ENCODE measurements around the gene DHCR24.
"Not testable (repeated sequence)": the region's sequence is repeated elsewhere in the genome, so short reads cannot be mapped to it uniquely, and the experiment has no call there.

Gene DHCR24

GRCh38 chr1:54885807-54886723, 930 bp downstream of the DHCR24 start:
- TF ChIP-seq CTCF (IDR thresholded peaks at IDR 0.05; ENCODE audit: low read depth, low read length): no peak
- no peak for DNase-seq (ENCODE audit: extremely low read depth, low read depth)

GRCh38 chr1:54885237-54885679, 1.7 kb downstream of the DHCR24 start:
- TF ChIP-seq CTCF (IDR thresholded peaks at IDR 0.05; ENCODE audit: low read depth, low read length): no peak

DNA sequence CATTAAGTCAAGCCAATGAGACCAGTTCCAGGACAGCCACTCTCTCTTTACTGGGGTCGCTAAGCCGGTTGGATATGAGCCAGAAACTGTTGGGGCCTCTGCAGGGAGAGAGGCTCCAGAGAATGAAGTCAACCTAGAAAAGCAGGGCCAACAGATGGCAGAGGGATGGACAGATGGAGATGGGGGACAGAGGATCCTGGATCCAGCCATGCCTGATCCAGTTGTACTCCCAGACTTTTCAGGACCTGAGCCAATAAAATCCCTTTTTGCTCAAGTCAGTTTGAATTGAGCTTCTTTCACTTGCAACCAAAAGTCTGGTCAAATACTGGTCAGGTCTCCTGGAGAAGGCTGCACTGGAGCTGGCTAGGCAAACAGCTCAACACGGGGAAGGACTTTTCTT, 2.2 kb downstream of the DHCR24 start:
- no peak for TF ChIP-seq CTCF (IDR thresholded peaks at IDR 0.05; ENCODE audit: low read depth, low read length)
- no peak for DNase-seq (ENCODE audit: extremely low read depth, low read depth)

More at GRCh38 chr1:54885237-54885679, 1.7 kb downstream of the DHCR24 start:
- DNase-seq (ENCODE audit: extremely low read depth, low read depth): no peak

DNA sequence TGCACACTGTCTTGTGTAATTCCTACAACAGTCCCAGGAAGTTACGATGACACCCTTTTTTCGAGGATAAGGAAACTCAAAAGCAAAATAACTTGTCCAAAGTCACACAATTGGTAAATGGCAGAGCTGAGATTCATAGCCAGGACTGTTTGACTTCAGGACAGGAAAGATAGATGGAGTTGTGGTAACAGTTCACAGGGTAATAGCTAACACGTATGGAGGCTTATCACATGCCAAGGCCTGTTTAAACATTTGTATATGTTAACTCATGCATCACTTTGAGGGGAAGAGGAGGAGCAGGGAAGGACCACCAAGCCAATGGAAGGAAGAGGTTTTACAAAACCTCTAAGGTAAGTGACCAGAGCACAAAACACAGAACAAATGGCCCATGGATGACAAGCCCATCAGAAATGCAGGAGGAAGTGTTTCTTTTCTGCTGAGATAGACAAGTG, 2.8 kb downstream of the DHCR24 start:
- no peak for TF ChIP-seq CTCF (IDR thresholded peaks at IDR 0.05; ENCODE audit: low read depth, low read length)
- DNase-seq (ENCODE audit: extremely low read depth, low read depth): no peak

DNA sequence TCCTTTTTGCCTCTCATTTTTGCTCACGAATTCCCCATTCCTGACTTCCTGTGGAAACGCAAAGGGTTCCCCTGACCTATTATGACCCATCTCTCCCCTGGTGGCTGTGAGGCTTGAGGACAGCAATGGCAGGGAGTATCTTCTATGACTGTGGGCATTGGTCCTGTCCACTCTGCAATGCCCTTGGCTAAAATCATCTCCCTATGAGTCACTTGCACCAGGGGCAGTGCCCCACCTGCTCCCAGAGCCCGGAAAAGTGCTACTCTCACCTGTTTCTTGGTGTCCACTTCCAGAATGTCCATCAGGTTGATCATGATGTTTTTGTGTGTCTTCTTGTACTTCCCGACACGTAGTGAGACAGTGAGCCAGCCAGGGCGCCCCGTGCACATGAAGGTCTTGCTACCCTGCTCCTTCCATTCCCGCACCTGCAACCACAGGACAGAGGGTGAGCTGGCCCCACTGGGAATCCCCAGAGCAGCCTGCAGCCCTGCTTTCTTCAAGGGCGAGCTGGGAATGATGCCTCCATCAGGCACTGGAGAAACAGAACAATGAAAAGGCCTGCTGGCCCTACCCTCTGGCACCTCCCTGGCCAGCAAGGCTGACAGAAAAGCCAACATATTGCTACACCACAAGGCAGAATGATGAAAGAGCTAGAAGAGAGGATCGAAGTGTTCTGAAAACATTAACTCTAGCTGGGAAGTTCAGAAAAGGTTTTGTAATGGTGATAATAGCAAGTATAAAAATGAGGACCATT, 3.5 kb downstream of the DHCR24 start:
- TF ChIP-seq CTCF (IDR thresholded peaks at IDR 0.05; ENCODE audit: low read depth, low read length): no peak
- no peak for DNase-seq (ENCODE audit: extremely low read depth, low read depth)

GRCh38 chr1:54882519-54882918, 4.5 kb downstream of the DHCR24 start:
- no peak for TF ChIP-seq CTCF (IDR thresholded peaks at IDR 0.05; ENCODE audit: low read depth, low read length)
- DNase-seq (ENCODE audit: extremely low read depth, low read depth): no peak

GRCh38 chr1:54881604-54882003, 5.4 kb downstream of the DHCR24 start:
- not testable (repeated sequence) for DNase-seq (ENCODE audit: extremely low read depth, low read depth)
